Right lobe of liver (tissue), 4 donors: Measurements from ENCODE around the gene FRMPD2.

Experiments
- POLR2A ChIP-seq: fragments of 450-650 bp; IDR thresholded peaks from one replicate; pipeline ENCODE4 v1.6.1; 2017; ENCODE audit warnings: antibody characterized with exemption, mild to moderate bottlenecking
- TF ChIP-seq, protein P1 (sequence below), 4 donors: fragments of 200-600 bp in 3 of 4; fragments of 450-650 bp in 1 of 4; IDR thresholded peaks; one replicate each; pipeline versions ENCODE4 v1.5.1 to v1.8.0; 2016 to 2022; ENCODE audit warnings: antibody characterized with exemption in 4 of 4, mild to moderate bottlenecking in 2 of 4
- donor health status: DM: no; HTN: no; CAD: no.
- donor health status: DM: no; HTN: no; CAD: no.
- donor health status: DM: no; HTN: yes; CAD: no.

DNA sequence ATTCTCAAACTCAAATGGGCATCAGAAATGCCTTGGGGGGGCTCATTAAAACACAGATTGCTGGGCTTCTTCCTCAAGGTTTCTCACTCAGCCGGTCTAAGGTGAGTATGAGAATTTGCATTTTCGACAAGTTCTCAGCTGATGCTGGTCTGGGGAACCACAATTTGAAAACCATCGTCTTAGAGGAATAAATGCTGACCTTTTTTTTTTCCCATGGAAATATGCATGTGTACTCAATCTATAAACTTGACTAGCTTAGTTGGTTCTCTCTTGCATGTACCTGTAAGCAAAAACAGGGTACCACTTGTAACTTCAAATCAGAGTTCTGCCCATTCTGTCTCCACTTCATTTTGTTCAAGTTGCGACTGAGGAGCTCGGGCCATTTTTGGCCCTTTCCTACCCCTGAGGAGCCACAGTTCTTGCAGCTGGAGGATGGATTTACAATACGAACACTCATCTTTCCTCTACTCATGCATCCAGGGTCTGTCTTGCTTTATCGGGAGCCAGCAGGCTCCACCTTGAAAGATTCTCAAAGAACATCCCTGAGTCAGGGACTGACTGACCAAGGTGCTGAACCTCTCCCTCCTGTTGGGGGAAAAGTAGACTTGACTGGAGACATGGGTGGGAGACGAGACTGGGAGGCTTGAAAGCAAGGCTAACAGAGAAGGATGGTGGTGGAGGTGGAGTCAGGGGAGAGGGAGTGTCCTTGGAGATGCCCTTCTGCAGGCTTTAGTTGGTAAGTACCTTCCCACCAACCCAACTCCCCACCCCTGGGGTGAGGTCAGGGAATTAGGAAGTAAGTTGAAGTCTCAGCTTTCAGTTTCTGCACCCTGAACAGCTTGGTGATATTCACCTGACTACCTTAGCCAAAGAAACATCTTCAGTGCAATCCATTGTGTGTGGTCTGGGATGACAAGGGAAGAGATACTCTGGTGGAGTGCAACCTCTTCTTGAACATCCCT lies 28.3 kb upstream of the FRMPD2 start:
- TF ChIP-seq, protein P1, sequence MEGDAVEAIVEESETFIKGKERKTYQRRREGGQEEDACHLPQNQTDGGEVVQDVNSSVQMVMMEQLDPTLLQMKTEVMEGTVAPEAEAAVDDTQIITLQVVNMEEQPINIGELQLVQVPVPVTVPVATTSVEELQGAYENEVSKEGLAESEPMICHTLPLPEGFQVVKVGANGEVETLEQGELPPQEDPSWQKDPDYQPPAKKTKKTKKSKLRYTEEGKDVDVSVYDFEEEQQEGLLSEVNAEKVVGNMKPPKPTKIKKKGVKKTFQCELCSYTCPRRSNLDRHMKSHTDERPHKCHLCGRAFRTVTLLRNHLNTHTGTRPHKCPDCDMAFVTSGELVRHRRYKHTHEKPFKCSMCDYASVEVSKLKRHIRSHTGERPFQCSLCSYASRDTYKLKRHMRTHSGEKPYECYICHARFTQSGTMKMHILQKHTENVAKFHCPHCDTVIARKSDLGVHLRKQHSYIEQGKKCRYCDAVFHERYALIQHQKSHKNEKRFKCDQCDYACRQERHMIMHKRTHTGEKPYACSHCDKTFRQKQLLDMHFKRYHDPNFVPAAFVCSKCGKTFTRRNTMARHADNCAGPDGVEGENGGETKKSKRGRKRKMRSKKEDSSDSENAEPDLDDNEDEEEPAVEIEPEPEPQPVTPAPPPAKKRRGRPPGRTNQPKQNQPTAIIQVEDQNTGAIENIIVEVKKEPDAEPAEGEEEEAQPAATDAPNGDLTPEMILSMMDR (IDR thresholded peaks at IDR 0.05) = no peak
- TF ChIP-seq POLR2A = no peak
